H1 (cell line): Measurements from ENCODE around the gene PSPH. TPM values are rescaled to one million over a fixed set of nuclear protein-coding genes. Genes with fewer than 3 reads are reported as not detected.

ENCODE experiments used
- CTCF ChIA-PET: fragments of 300-600 bp; sonication (Branson Sonifier 250); formaldehyde crosslinking; loops from one replicate; lab custom pipeline; 2021; ENCODE audit not compliant: partially characterized antibody; lab: Charles Lee
- POLR2A ChIA-PET: fragments of 300-600 bp; sonication (Branson Sonifier 250); formaldehyde crosslinking; loops from one replicate; lab custom pipeline; 2021; ENCODE audit warnings: inconsistent platforms; ENCODE audit not compliant: partially characterized antibody; lab: Charles Lee
- DNase-seq, 2 experiments: peaks; one replicate each; pipeline versions ENCODE4 v3.0.0 to v3.0.0-alpha.2; 2010 to 2022; ENCODE audit warnings: low spot score in 2 of 2, low read depth in 1 of 2, mixed read lengths in 1 of 2
- FAIRE-seq: peaks from 2 replicates; lab custom pipeline; 2011; peaks lifted over from hg19 to GRCh38; lab: Jason Lieb, UNC
- H2AFZ ChIP-seq: 2 replicates; pipeline ENCODE4 v1.8.1; 2012; ENCODE audit warnings: low read length, inconsistent platforms
- H2AK5ac ChIP-seq: 2 replicates; pipeline ENCODE4 v1.6.1; 2013; ENCODE audit warnings: low read depth, low read length
- H2BK120ac ChIP-seq: replicated peaks from 2 replicates; pipeline ENCODE3; 2013; ENCODE audit warnings: low read depth, low read length, inconsistent platforms
- H2BK12ac ChIP-seq: 2 replicates; pipeline ENCODE4 v1.6.1; 2013; ENCODE audit warnings: low read depth, low read length
- H2BK15ac ChIP-seq: 2 replicates; pipeline ENCODE4 v1.6.1; 2013; ENCODE audit warnings: low read length
- H2BK20ac ChIP-seq: 2 replicates; pipeline ENCODE4 v1.6.1; 2013; ENCODE audit warnings: low read length
- H2BK5ac ChIP-seq: 2 replicates; pipeline ENCODE4 v1.6.1; 2013; ENCODE audit warnings: low read depth, low read length
- H3K14ac ChIP-seq: 2 replicates; pipeline ENCODE4 v1.6.1; 2013; ENCODE audit warnings: inconsistent platforms; ENCODE audit not compliant: insufficient read length
- H3K18ac ChIP-seq: 2 replicates; pipeline ENCODE4 v1.6.1; 2013; ENCODE audit warnings: low read length; ENCODE audit errors: extremely low read depth
- H3K23ac ChIP-seq: 2 replicates; pipeline ENCODE4 v1.6.1; 2013; ENCODE audit warnings: inconsistent platforms; ENCODE audit not compliant: insufficient read length
- H3K23me2 ChIP-seq: 2 replicates; pipeline ENCODE4 v1.6.1; 2013; ENCODE audit warnings: low read depth, low read length
- H3K27ac ChIP-seq: 2 replicates; pipeline ENCODE4 v1.6.1; 2011; ENCODE audit warnings: low read depth, low read length, inconsistent platforms
- H3K27me3 ChIP-seq, 4 experiments: replicated peaks in 1 of 4; 1 replicate in 1 of 4; 2 replicates in 3 of 4; pipeline versions ENCODE4 v1.6.1 to v1.8.1; 2011 to 2013; ENCODE audit warnings: low read length in 3 of 4, mild to moderate bottlenecking in 3 of 4, inconsistent platforms in 2 of 4, mixed read lengths in 2 of 4, moderate library complexity in 1 of 4; ENCODE audit not compliant: control insufficient read depth in 3 of 4, insufficient read depth in 3 of 4; ENCODE audit errors: extremely low read depth in 1 of 4
- H3K36me3 ChIP-seq, 4 experiments: 2 replicates each; pipeline versions ENCODE4 v1.6.1 to v1.8.1; 2011 to 2013; ENCODE audit warnings: mild to moderate bottlenecking in 4 of 4, low read length in 3 of 4, moderate library complexity in 2 of 4, control low read depth in 1 of 4, inconsistent platforms in 1 of 4; ENCODE audit not compliant: insufficient read depth in 4 of 4, control insufficient read depth in 2 of 4
- H3K4ac ChIP-seq: replicated peaks from 2 replicates; pipeline ENCODE3; 2013; ENCODE audit warnings: low read length, low read depth, mixed read lengths, inconsistent platforms; ENCODE audit not compliant: insufficient read length
- H3K4me1 ChIP-seq, 4 experiments: replicated peaks in 1 of 4; 1 replicate in 1 of 4; 2 replicates in 3 of 4; pipeline versions ENCODE4 v1.6.1 to v1.8.1; 2011 to 2013; ENCODE audit warnings: low read length in 3 of 4, inconsistent platforms in 2 of 4, mixed read lengths in 1 of 4; ENCODE audit not compliant: insufficient read depth in 4 of 4, control insufficient read depth in 3 of 4
- H3K4me2 ChIP-seq, 2 experiments: 2 replicates each; pipeline versions ENCODE4 v1.6.1 to v1.8.1; 2011 to 2013; ENCODE audit warnings: low read depth in 2 of 2, low read length in 2 of 2, control low read depth in 1 of 2, inconsistent platforms in 1 of 2, mild to moderate bottlenecking in 1 of 2; ENCODE audit not compliant: insufficient read depth in 1 of 2
- H3K4me3 ChIP-seq, 4 experiments: fragments of 200-600, 300-600 bp in 1 of 4; sonication (generic), shearing (Covaris generic), sonication (Bioruptor Twin) in 1 of 4; 2 replicates each; pipeline versions ENCODE4 v1.5.1 to v1.8.1; 2011 to 2016; ENCODE audit warnings: low read length in 4 of 4, low read depth in 3 of 4, control low read depth in 2 of 4, inconsistent platforms in 2 of 4, mild to moderate bottlenecking in 2 of 4, mixed read lengths in 1 of 4, moderate library complexity in 1 of 4; ENCODE audit not compliant: insufficient read depth in 2 of 4; ENCODE audit errors: extremely low read depth in 1 of 4
- H3K56ac ChIP-seq: replicated peaks from 2 replicates; pipeline ENCODE3; 2013; ENCODE audit warnings: low read depth, mild to moderate bottlenecking, mixed read lengths, low read length, inconsistent platforms; ENCODE audit not compliant: insufficient read length
- H3K79me1 ChIP-seq: 2 replicates; pipeline ENCODE4 v1.6.1; 2013; ENCODE audit warnings: low read depth, low read length, control low read depth
- H3K79me2 ChIP-seq, 2 experiments: 2 replicates each; pipeline versions ENCODE4 v1.6.1 to v1.8.1; 2012 to 2013; ENCODE audit warnings: low read length in 2 of 2, mild to moderate bottlenecking in 2 of 2, inconsistent platforms in 1 of 2; ENCODE audit not compliant: insufficient read depth in 2 of 2, control insufficient read depth in 1 of 2
- H3K9ac ChIP-seq, 4 experiments: replicated peaks in 1 of 4; 1 replicate in 1 of 4; 2 replicates in 3 of 4; pipeline versions ENCODE4 v1.6.1 to v1.8.1; 2011 to 2013; ENCODE audit warnings: low read depth in 3 of 4, low read length in 3 of 4, control low read depth in 2 of 4, mild to moderate bottlenecking in 2 of 4, moderate library complexity in 2 of 4, inconsistent platforms in 1 of 4; ENCODE audit errors: extremely low read depth in 1 of 4
- H3K9me3 ChIP-seq, 2 experiments: 2 replicates each; pipeline versions ENCODE4 v1.6.1 to v1.8.1; 2012 to 2013; ENCODE audit warnings: mild to moderate bottlenecking in 2 of 2, moderate library complexity in 2 of 2, control low read depth in 1 of 2, inconsistent platforms in 1 of 2, low read depth in 1 of 2, low read length in 1 of 2, mixed read lengths in 1 of 2; ENCODE audit not compliant: insufficient read depth in 2 of 2
- H4K20me1 ChIP-seq, 2 experiments: replicated peaks in 1 of 2; 2 replicates each; pipeline versions ENCODE3 to v1.8.1; 2011 to 2013; ENCODE audit warnings: inconsistent platforms in 2 of 2, low read length in 2 of 2, mild to moderate bottlenecking in 1 of 2; ENCODE audit not compliant: insufficient read depth in 2 of 2, control insufficient read depth in 1 of 2
- H4K5ac ChIP-seq: 2 replicates; pipeline ENCODE4 v1.6.1; 2013; ENCODE audit warnings: low read length, low read depth, mixed read lengths, inconsistent platforms; ENCODE audit not compliant: insufficient read length
- H4K8ac ChIP-seq: 2 replicates; pipeline ENCODE4 v1.8.0; 2013; ENCODE audit warnings: mild to moderate bottlenecking, moderate library complexity, low read length, inconsistent platforms; ENCODE audit not compliant: insufficient read depth; ENCODE audit errors: extremely low read depth
- H4K91ac ChIP-seq: replicated peaks from 2 replicates; pipeline ENCODE3; 2013; ENCODE audit warnings: low read length, mixed read lengths, inconsistent platforms; ENCODE audit not compliant: insufficient read length
- CBX5 ChIP-seq: fragments of 300-800, 300-1000 bp; sonication (generic); IDR thresholded peaks from 2 replicates; pipeline ENCODE4 v1.7.1; 2016; ENCODE audit warnings: antibody characterized with exemption, low read length, low read depth
- POLR2A ChIP-seq, 2 experiments: IDR thresholded peaks; 1 replicate in 1 of 2; 2 replicates in 1 of 2; pipeline ENCODE4 v1.6.1; 2011; ENCODE audit warnings: low read depth in 2 of 2, low read length in 2 of 2, mild to moderate bottlenecking in 2 of 2; ENCODE audit errors: control extremely low read depth in 1 of 2
- RXRA ChIP-seq: IDR thresholded peaks from 2 replicates; pipeline ENCODE4 v1.6.1; 2011; ENCODE audit warnings: low read depth, mild to moderate bottlenecking, low read length, moderate library complexity; ENCODE audit not compliant: insufficient read depth
- SAP30 ChIP-seq: fragments of 300-600 bp; sonication (generic); IDR thresholded peaks from 2 replicates; pipeline ENCODE4 v1.7.1; 2012; ENCODE audit warnings: low read length, moderate library complexity, mild to moderate bottlenecking, inconsistent platforms; ENCODE audit not compliant: insufficient read depth, insufficient replicate concordance
- SP1 ChIP-seq: IDR thresholded peaks from 2 replicates; pipeline ENCODE4 v1.6.1; 2011; ENCODE audit warnings: low read depth, low read length
- YY1 ChIP-seq: IDR thresholded peaks from 2 replicates; pipeline ENCODE4 v1.6.1; 2011; ENCODE audit warnings: low read depth, mild to moderate bottlenecking, low read length
- WGBS, 2 experiments: shearing (Covaris generic) in 1 of 2; methylation state at CpG; one replicate each; pipeline versions ENCODE4 v1.1.6 to v1.1.7; 2013 to 2015; ENCODE audit warnings: low lambda C conversion rate in 2 of 2, mixed read lengths in 2 of 2, inconsistent platforms in 1 of 2, low coverage in 1 of 2, missing lambda C conversion rate in 1 of 2; ENCODE audit not compliant: insufficient replicate concordance in 2 of 2, insufficient coverage in 1 of 2, insufficient read length in 1 of 2; ENCODE audit errors: extremely low coverage in 1 of 2, missing lambda C conversion rate in 1 of 2; 5-methylcytosine and 5-hydroxymethylcytosine counted together
- polyA plus RNA-seq, 7 experiments: library from polyadenylated mRNA; depleted of rRNA in 3 of 7; stranded (reverse) in 5 of 7; unstranded in 2 of 7; fragments of >200 nt in 5 of 7; fragments of 200-250 nt in 2 of 7; gene quantifications; 1 replicate in 5 of 7; 2 replicates in 1 of 7; 4 replicates in 1 of 7; pipeline versions ENCODE4 v1.2.1 to v1.2.3, GENCODE V29; 2011 to 2013; ENCODE audit warnings: missing spikeins in 2 of 7, mixed read lengths in 2 of 7
- total RNA-seq: library from RNA; stranded (reverse); fragmentation: NEBNext Ultra II Directional; extraction: Animal tissue kit (Norgen Biotek cat#: 25700); gene quantifications from 2 replicates; pipeline ENCODE4 v1.2.1, GENCODE V29; 2021
- TF ChIP-seq, protein P1 (sequence below): IDR thresholded peaks from 2 replicates; pipeline ENCODE4 v1.6.1; 2012; ENCODE audit warnings: inconsistent platforms

The PSPH gene
- total and polyA plus RNA-seq, 2 of the 8 experiments (the other 6 are each of a cell fraction or from before 2014, with no cell fraction given) = 31.0 to 64.8 TPM

DNA sequence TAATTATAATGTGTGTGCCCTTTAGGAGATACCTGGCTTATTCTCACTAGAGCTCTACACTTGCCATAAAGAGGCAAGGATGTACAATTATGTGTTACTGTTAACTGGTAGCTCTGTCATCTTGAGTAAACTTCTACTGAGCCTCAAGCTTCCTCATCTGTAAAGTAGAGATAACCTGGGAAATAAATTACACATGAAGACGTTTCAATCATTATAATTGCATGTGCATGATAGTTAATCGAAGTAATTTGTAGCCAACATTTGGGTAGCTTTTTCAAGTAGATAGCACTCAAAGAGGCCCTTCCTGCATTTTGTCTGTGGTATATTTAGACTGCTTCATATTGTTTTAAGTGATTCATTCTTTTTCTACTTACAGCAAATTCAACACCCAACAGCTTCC is 2.7 kb upstream of the PSPH start:
- H3K4me1 ChIP-seq = peaks cover 0 to 11% (median 1%) of the 10 kb centered on the region in 4 experiments; a peak in 6 of 7 replicates
- no peak for DNase-seq
- no peak for FAIRE-seq
- H3K27me3 ChIP-seq = no peaks in the 10 kb centered on the region
- peaks cover 7 to 58% of the 10 kb centered on the region in 2 experiments for H3K79me2 ChIP-seq
- H4K91ac ChIP-seq = no peak overlapping the region
- H3K18ac ChIP-seq = no peak overlapping the region
- no peak overlapping the region for H3K14ac ChIP-seq
- no peak overlapping the region for H4K5ac ChIP-seq
- no peak overlapping the region for H3K23ac ChIP-seq
- no peaks in the 10 kb centered on the region; the same call in 1 of the 2 replicates for H3K23me2 ChIP-seq
- no peak overlapping the region for H2BK12ac ChIP-seq
- CTCF ChIA-PET = no interaction called here
- no peak overlapping the region for H3K4me3 ChIP-seq
- no peak overlapping the region for H3K27ac ChIP-seq
- 90% methylated on average over 2 of the region's 2 CpGs; no CpG with 5 or more reads in 1 of the 2 experiments for WGBS, 2 experiments
- H2BK15ac ChIP-seq = no peak overlapping the region
- H2BK120ac ChIP-seq = no peak overlapping the region
- H2AFZ ChIP-seq = no peak overlapping the region
- no peak overlapping the region for H2BK20ac ChIP-seq
- H2BK5ac ChIP-seq = no peak overlapping the region
- H3K4ac ChIP-seq = no peak overlapping the region
- H4K8ac ChIP-seq = no peak overlapping the region
- H3K4me2 ChIP-seq = no peak overlapping the region; a peak in 1 of 4 replicates
- H3K79me1 ChIP-seq = peaks cover 2% of the 10 kb centered on the region; the same call in 1 of the 2 replicates
- H3K9ac ChIP-seq = no peak overlapping the region
- no peaks in the 10 kb centered on the region for H3K9me3 ChIP-seq
- no peak overlapping the region for H2AK5ac ChIP-seq
- H3K36me3 ChIP-seq = peaks cover 28 to 65% (median 52%) of the 10 kb centered on the region in 4 experiments
- POLR2A ChIA-PET = interaction anchor here (1.2 to 44.4 kb wide), 5 partner anchors 9 to 30 kb away, joined by 4 to 869 read pairs (median 14); partner anchors contain the start of gene SUMF2
- peaks cover 0 to 3% of the 10 kb centered on the region in 2 experiments for H4K20me1 ChIP-seq
- TF ChIP-seq SP1 = no peak
- TF ChIP-seq RXRA = no peak
- TF ChIP-seq YY1 = no peak
- TF ChIP-seq CBX5 = no peak
- TF ChIP-seq POLR2A (IDR thresholded peaks at IDR 0.05; ENCODE audit: control extremely low read depth in 1 of 2, low read depth in 2 of 2, low read length in 2 of 2) = peak in 1 of 2 experiments; percentile 56; a peak in 1 of 3 replicates
- TF ChIP-seq, protein P1, sequence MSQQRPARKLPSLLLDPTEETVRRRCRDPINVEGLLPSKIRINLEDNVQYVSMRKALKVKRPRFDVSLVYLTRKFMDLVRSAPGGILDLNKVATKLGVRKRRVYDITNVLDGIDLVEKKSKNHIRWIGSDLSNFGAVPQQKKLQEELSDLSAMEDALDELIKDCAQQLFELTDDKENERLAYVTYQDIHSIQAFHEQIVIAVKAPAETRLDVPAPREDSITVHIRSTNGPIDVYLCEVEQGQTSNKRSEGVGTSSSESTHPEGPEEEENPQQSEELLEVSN = no peak
- no peak for TF ChIP-seq SAP30
- H3K56ac ChIP-seq = no peak overlapping the region
